ENCODE measurements around the gene IL31.

DNA sequence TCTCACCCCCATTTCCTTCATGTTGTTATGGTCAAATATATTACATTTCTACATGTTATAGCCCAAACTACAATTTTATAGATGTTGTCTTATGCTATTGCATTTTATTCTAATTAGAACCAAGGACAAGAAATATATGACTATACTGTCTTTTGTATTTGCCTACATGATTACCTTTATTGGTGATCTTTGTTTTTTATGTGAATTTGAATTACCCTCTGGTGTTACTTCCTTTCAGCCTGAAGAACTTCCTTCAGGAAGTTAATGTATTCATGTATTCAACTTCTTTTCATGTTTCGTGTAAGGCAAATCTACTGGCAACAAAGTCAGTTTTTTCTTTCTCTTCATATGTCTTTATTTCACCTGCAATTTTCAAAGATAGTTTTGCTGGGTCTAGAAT is 20.8 kb upstream of the IL31 start:
- TF ChIP-seq ZNF274 (IDR thresholded peaks at IDR 0.05; ENCODE audit: low read depth, low read length) (no peak), YY1 (IDR thresholded peaks at IDR 0.05; ENCODE audit: insufficient read depth, insufficient read length) (no peak), SUZ12 (IDR thresholded peaks at IDR 0.05; ENCODE audit: extremely low read depth, insufficient read depth, insufficient read length) (no peak)

Measured in NT2/D1 (cell line).